Hair follicle dermal papilla cell (primary cell): ENCODE results near the gene ALDH9A1. TPM values are rescaled to one million over a fixed set of nuclear protein-coding genes. Genes with fewer than 3 reads are reported as not detected.

ENCODE experiments used
- total RNA-seq: library from RNA; depleted of rRNA; stranded (reverse); fragments of >200 nt; gene quantifications from 2 replicates; pipeline ENCODE4 v1.2.3, GENCODE V29; 2012

ALDH9A1 gene
- 87.9 and 99.8 TPM in 2 replicates for total RNA-seq

GRCh38 chr1:165697881-165698760, at the start of gene ALDH9A1:
ALDH9A1 (minus strand) TSS chr1:165698562; CDS start chr1:165698558, 4 bp downstream.

GRCh38 chr1:165630629-165631341, 67.6 kb downstream of the ALDH9A1 start, which contains the start of gene MGST3:
MGST3 (plus strand) TSS chr1:165631234; CDS start chr1:165649848, 18,614 bp downstream.

Other genes starting within 250 kb of the ALDH9A1 start
- not detected in 2 replicates for gene LRRC52, start 154.6 kb downstream of the ALDH9A1 start, total RNA-seq
- 178 and 193 TPM in 2 replicates for gene MGST3, start 67.3 kb downstream of the ALDH9A1 start, total RNA-seq
- 64.5 and 65.4 TPM in 2 replicates for gene TMCO1, start 70.3 kb upstream of the ALDH9A1 start, total RNA-seq
- 123 and 132 TPM in 2 replicates for gene UCK2, start 129.1 kb upstream of the ALDH9A1 start, total RNA-seq